ENCODE measurements around the gene LAD1.

The LAD1 gene

GRCh38 chr1:201391651-201392511 is 7.2 kb downstream of the LAD1 start:
- Mint-ChIP-seq H3K9me3 (no peaks in the 10 kb centered on the region), H3K4me1 (no peaks in the 10 kb centered on the region), H3K27me3 (peaks cover 16% of the 10 kb centered on the region), H3K4me3 (no peak overlapping the region), H3K27ac (no peak overlapping the region), H3K36me3 (no peaks in the 10 kb centered on the region)
- ATAC-seq (ENCODE audit: low read depth) (no peak), DNase-seq (ENCODE audit: low spot score in 2 of 2) (no peak)

- no peak for ATAC-seq (ENCODE audit: low read depth)
- no peak overlapping the region for H3K4me3 Mint-ChIP-seq
- no peak for DNase-seq (ENCODE audit: low spot score in 2 of 2)
- H3K27ac Mint-ChIP-seq = no peak overlapping the region
- no peaks in the 10 kb centered on the region for H3K36me3 Mint-ChIP-seq
- no peaks in the 10 kb centered on the region for H3K4me1 Mint-ChIP-seq
- H3K27me3 Mint-ChIP-seq = peaks cover 18% of the 10 kb centered on the region
- no peaks in the 10 kb centered on the region for H3K9me3 Mint-ChIP-seq
These were observed 7.9 kb downstream of the LAD1 start for GRCh38 chr1:201391225-201391624.

GRCh38 chr1:201389051-201389450 is 10.1 kb downstream of the LAD1 start:
- ATAC-seq (ENCODE audit: low read depth) (no peak), DNase-seq (ENCODE audit: low spot score in 2 of 2) (no peak)
- H3K27me3 Mint-ChIP-seq = peaks cover 20% of the 10 kb centered on the region
- no peak overlapping the region for H3K4me3 Mint-ChIP-seq
- no peaks in the 10 kb centered on the region for H3K36me3 Mint-ChIP-seq
- H3K9me3 Mint-ChIP-seq = no peaks in the 10 kb centered on the region
- no peaks in the 10 kb centered on the region for H3K4me1 Mint-ChIP-seq
- H3K27ac Mint-ChIP-seq = no peak overlapping the region

GRCh38 chr1:201386208-201386607 is 12.9 kb downstream of the LAD1 start:
- H3K36me3 Mint-ChIP-seq = no peaks in the 10 kb centered on the region
- no peaks in the 10 kb centered on the region for H3K9me3 Mint-ChIP-seq
- no peaks in the 10 kb centered on the region for H3K4me1 Mint-ChIP-seq
- no peak overlapping the region for H3K27ac Mint-ChIP-seq
- ATAC-seq (ENCODE audit: low read depth) = no peak
- no peak for DNase-seq (ENCODE audit: low spot score in 2 of 2)
- peaks cover 18% of the 10 kb centered on the region for H3K27me3 Mint-ChIP-seq
- H3K4me3 Mint-ChIP-seq = no peak overlapping the region

- peaks cover 17% of the 10 kb centered on the region for H3K27me3 Mint-ChIP-seq
- no peaks in the 10 kb centered on the region for H3K4me1 Mint-ChIP-seq
- no peaks in the 10 kb centered on the region for H3K9me3 Mint-ChIP-seq
- no peaks in the 10 kb centered on the region for H3K36me3 Mint-ChIP-seq
- H3K27ac Mint-ChIP-seq = no peak overlapping the region
- H3K4me3 Mint-ChIP-seq = no peak overlapping the region
- DNase-seq (ENCODE audit: low spot score in 2 of 2) (peak in 1 of 2 donors; percentile 25), ATAC-seq (ENCODE audit: low read depth) (peak; percentile 44)
These were observed 13.7 kb downstream of the LAD1 start for GRCh38 chr1:201385299-201385891.

- DNase-seq (ENCODE audit: low spot score in 2 of 2) (no peak), ATAC-seq (ENCODE audit: low read depth) (no peak)
- Mint-ChIP-seq H3K36me3 (no peaks in the 10 kb centered on the region), H3K4me1 (no peaks in the 10 kb centered on the region), H3K27me3 (peaks cover 17% of the 10 kb centered on the region), H3K27ac (no peak overlapping the region), H3K9me3 (no peaks in the 10 kb centered on the region), H3K4me3 (no peak overlapping the region)
These were observed 14.7 kb downstream of the LAD1 start for GRCh38 chr1:201384406-201384782.

GRCh38 chr1:201383647-201384405 is 15.3 kb downstream of the LAD1 start:
- Mint-ChIP-seq H3K27me3 (peaks cover 18% of the 10 kb centered on the region), H3K9me3 (no peaks in the 10 kb centered on the region), H3K27ac (no peak overlapping the region), H3K4me3 (no peak overlapping the region), H3K36me3 (no peaks in the 10 kb centered on the region), H3K4me1 (no peaks in the 10 kb centered on the region)
- ATAC-seq (ENCODE audit: low read depth) = no peak
- no peak for DNase-seq (ENCODE audit: low spot score in 2 of 2)

- no peaks in the 10 kb centered on the region for H3K4me1 Mint-ChIP-seq
- H3K27me3 Mint-ChIP-seq = peaks cover 19% of the 10 kb centered on the region
- H3K4me3 Mint-ChIP-seq = no peak overlapping the region
- no peaks in the 10 kb centered on the region for H3K36me3 Mint-ChIP-seq
- no peak for DNase-seq (ENCODE audit: low spot score in 2 of 2)
- no peaks in the 10 kb centered on the region for H3K9me3 Mint-ChIP-seq
- no peak for ATAC-seq (ENCODE audit: low read depth)
- H3K27ac Mint-ChIP-seq = no peak overlapping the region
These were observed 18.0 kb downstream of the LAD1 start for GRCh38 chr1:201381130-201381529.

- Mint-ChIP-seq H3K27ac (no peak overlapping the region), H3K9me3 (no peaks in the 10 kb centered on the region), H3K36me3 (no peaks in the 10 kb centered on the region), H3K4me3 (no peak overlapping the region), H3K27me3 (peaks cover 15% of the 10 kb centered on the region), H3K4me1 (no peaks in the 10 kb centered on the region)
- no peak for DNase-seq (ENCODE audit: low spot score in 2 of 2)
- no peak for ATAC-seq (ENCODE audit: low read depth)
These were observed 19.3 kb downstream of the LAD1 start for GRCh38 chr1:201379733-201380242.

GRCh38 chr1:201378804-201379203 is 20.3 kb downstream of the LAD1 start:
- Mint-ChIP-seq H3K4me1 (no peaks in the 10 kb centered on the region), H3K27me3 (peaks cover 13% of the 10 kb centered on the region), H3K9me3 (no peaks in the 10 kb centered on the region), H3K36me3 (no peaks in the 10 kb centered on the region), H3K27ac (no peak overlapping the region), H3K4me3 (no peak overlapping the region)
- DNase-seq (ENCODE audit: low spot score in 2 of 2) (no peak), ATAC-seq (ENCODE audit: low read depth) (no peak)

GRCh38 chr1:201377611-201378092 is 21.5 kb downstream of the LAD1 start, which contains the start of gene TNNT2:
TNNT2 (minus strand) TSS chr1:201377680; CDS start chr1:201373254, 4,426 bp downstream.
- DNase-seq (ENCODE audit: low spot score in 2 of 2) = no peak
- Mint-ChIP-seq H3K4me3 (no peak within 1 kb of the TSS), H3K36me3 (no peaks in the 10 kb centered on the region), H3K27me3 (peaks cover 11% of the 10 kb centered on the region), H3K4me1 (no peaks in the 10 kb centered on the region), H3K27ac (no peak within 1 kb of the TSS), H3K9me3 (no peaks in the 10 kb centered on the region)
- ATAC-seq (ENCODE audit: low read depth) = no peak

- Mint-ChIP-seq H3K9me3 (no peaks in the 10 kb centered on the region), H3K4me1 (no peaks in the 10 kb centered on the region), H3K27ac (no peak overlapping the region), H3K36me3 (no peaks in the 10 kb centered on the region), H3K4me3 (no peak overlapping the region), H3K27me3 (peaks cover 15% of the 10 kb centered on the region)
- DNase-seq (ENCODE audit: low spot score in 2 of 2) (no peak), ATAC-seq (ENCODE audit: low read depth) (no peak)
These were observed 22.4 kb downstream of the LAD1 start for GRCh38 chr1:201376464-201377374.

- ATAC-seq (ENCODE audit: low read depth) (no peak), DNase-seq (ENCODE audit: low spot score in 2 of 2) (no peak)
- H3K9me3 Mint-ChIP-seq = no peaks in the 10 kb centered on the region
- no peaks in the 10 kb centered on the region for H3K36me3 Mint-ChIP-seq
- H3K4me3 Mint-ChIP-seq = no peak overlapping the region
- H3K27ac Mint-ChIP-seq = no peak overlapping the region
- peaks cover 15% of the 10 kb centered on the region for H3K27me3 Mint-ChIP-seq
- H3K4me1 Mint-ChIP-seq = no peaks in the 10 kb centered on the region
These were observed 23.0 kb downstream of the LAD1 start for GRCh38 chr1:201376107-201376463.

All from memory B cell (primary cell).